GM21717 (cell line): ENCODE measurements around the gene CD300LG.
"Not testable (repeated sequence)": the region's sequence is repeated elsewhere in the genome, so short reads cannot be mapped to it uniquely, and the experiment has no call there.

Experiments used
- ATAC-seq: cut with Tn5 transposase; IDR thresholded peaks from one replicate; pipeline ENCODE4 v1.9.1; 2021; ENCODE audit warnings: mild to moderate bottlenecking, moderate library complexity; ENCODE audit not compliant: unreplicated experiment

Gene CD300LG

GRCh38 chr17:43846963-43847371 lies at the start of gene CD300LG:
Gene CD300LG (plus strand): TSS chr17:43847176. CDS start chr17:43847217, 41 bp downstream.
- no peak for ATAC-seq

GRCh38 chr17:43798024-43798423 lies 49.0 kb upstream of the CD300LG start:
- ATAC-seq, result not testable (repeated sequence)

GRCh38 chr17:43799047-43799446 lies 47.9 kb upstream of the CD300LG start:
- no peak for ATAC-seq

- no peak for ATAC-seq
These were observed 46.2 kb upstream of the CD300LG start for GRCh38 chr17:43800736-43801135.

GRCh38 chr17:43801844-43802243 lies 45.1 kb upstream of the CD300LG start:
- ATAC-seq, result no peak

GRCh38 chr17:43803758-43804157 lies 43.2 kb upstream of the CD300LG start:
- ATAC-seq, result no peak

GRCh38 chr17:43805117-43805516 lies 41.9 kb upstream of the CD300LG start:
- no peak for ATAC-seq

GRCh38 chr17:43808076-43808475 lies 38.9 kb upstream of the CD300LG start:
- no peak for ATAC-seq

GRCh38 chr17:43809121-43809520 lies 37.9 kb upstream of the CD300LG start:
- no peak for ATAC-seq

- no peak for ATAC-seq
These were observed 36.7 kb upstream of the CD300LG start for GRCh38 chr17:43810226-43810715.

- no peak for ATAC-seq
These were observed 36.2 kb upstream of the CD300LG start for GRCh38 chr17:43810823-43811222.

GRCh38 chr17:43812396-43813265 lies 34.3 kb upstream of the CD300LG start:
- no peak for ATAC-seq

GRCh38 chr17:43813386-43813785 lies 33.6 kb upstream of the CD300LG start:
- ATAC-seq, result no peak

GRCh38 chr17:43814026-43814425 lies 33.0 kb upstream of the CD300LG start:
- ATAC-seq, result no peak

- no peak for ATAC-seq
These were observed 32.3 kb upstream of the CD300LG start for GRCh38 chr17:43814714-43815113.

GRCh38 chr17:43816336-43817320 lies 30.3 kb upstream of the CD300LG start:
- no peak for ATAC-seq

GRCh38 chr17:43817826-43818225 lies 29.1 kb upstream of the CD300LG start:
- ATAC-seq, result no peak

GRCh38 chr17:43818966-43819365 lies 28.0 kb upstream of the CD300LG start:
- no peak for ATAC-seq

GRCh38 chr17:43820759-43821158 lies 26.2 kb upstream of the CD300LG start:
- no peak for ATAC-seq

- ATAC-seq, result no peak
These were observed 24.3 kb upstream of the CD300LG start for GRCh38 chr17:43822570-43823190.
